Endodermal cell (in vitro differentiated cells): ENCODE data around the gene KIF26B. TPM values are rescaled to one million over a fixed set of nuclear protein-coding genes. Genes with fewer than 3 reads are reported as not detected.

Source experiments
- DNase-seq: peaks from one replicate; pipeline ENCODE4 v3.0.0-alpha.2; 2017
- H3K27ac ChIP-seq: 2 replicates; pipeline ENCODE4 v1.5.1; 2013; ENCODE audit warnings: mild to moderate bottlenecking, low read depth, low read length, moderate library complexity
- H3K27me3 ChIP-seq: 2 replicates; pipeline ENCODE4 v1.6.1; 2013; ENCODE audit warnings: mild to moderate bottlenecking, low read length, moderate library complexity; ENCODE audit not compliant: insufficient read depth, control insufficient read depth, poor library complexity, severe bottlenecking
- H3K36me3 ChIP-seq: 2 replicates; pipeline ENCODE4 v1.7.0; 2013; ENCODE audit warnings: mild to moderate bottlenecking, low read length, moderate library complexity; ENCODE audit not compliant: control insufficient read depth, insufficient read depth
- H3K4me1 ChIP-seq: one replicate; pipeline ENCODE4 v1.7.0; 2013; ENCODE audit warnings: low read length; ENCODE audit not compliant: control insufficient read depth, insufficient read depth
- H3K4me3 ChIP-seq: 2 replicates; pipeline ENCODE4 v1.5.1; 2013; ENCODE audit warnings: mild to moderate bottlenecking, low read length, moderate library complexity
- H3K9ac ChIP-seq: 2 replicates; pipeline ENCODE4 v1.6.1; 2013; ENCODE audit warnings: mild to moderate bottlenecking, low read length, moderate library complexity; ENCODE audit not compliant: poor library complexity, severe bottlenecking; ENCODE audit errors: extremely low read depth
- H3K9me3 ChIP-seq: 2 replicates; pipeline ENCODE4 v1.6.1; 2013; ENCODE audit warnings: mild to moderate bottlenecking, low read length, moderate library complexity; ENCODE audit not compliant: control insufficient read depth
- H3K27ac Mint-ChIP-seq: 2 replicates; pipeline ENCODE4 v1.8.0; 2020; ENCODE audit warnings: mixed read lengths
- H3K27me3 Mint-ChIP-seq: 2 replicates; pipeline ENCODE4 v1.8.0; 2021; ENCODE audit warnings: mild to moderate bottlenecking, mixed read lengths; ENCODE audit not compliant: insufficient read depth
- H3K36me3 Mint-ChIP-seq: 2 replicates; pipeline ENCODE4 v1.8.0; 2020; ENCODE audit warnings: low read depth, mixed read lengths
- H3K4me1 Mint-ChIP-seq: 2 replicates; pipeline ENCODE4 v1.8.0; 2020; ENCODE audit warnings: mixed read lengths
- H3K4me3 Mint-ChIP-seq: 2 replicates; pipeline ENCODE4 v1.8.0; 2020; ENCODE audit warnings: mild to moderate bottlenecking, moderate library complexity, mixed read lengths
- H3K9me3 Mint-ChIP-seq: 2 replicates; pipeline ENCODE4 v1.8.0; 2020; ENCODE audit warnings: mild to moderate bottlenecking, mixed read lengths
- CTCF ChIP-seq: fragments of 200-600 bp; sonication (generic); conservative IDR thresholded peaks from 2 replicates; pipeline ENCODE4 v1.5.0; 2021; ENCODE audit warnings: antibody characterized with exemption, mild to moderate bottlenecking
- WGBS, 2 experiments: methylation state at CpG; one replicate each; pipeline versions ENCODE4 v1.1.5 to v1.1.7; 2013; ENCODE audit warnings: missing lambda C conversion rate in 2 of 2, mixed read lengths in 1 of 2; ENCODE audit not compliant: insufficient coverage in 1 of 2, insufficient read length in 1 of 2; 5-methylcytosine and 5-hydroxymethylcytosine counted together
- total RNA-seq, 2 donors: library from RNA; stranded (reverse); fragmentation: NEBNext Ultra II Directional in 1 of 2; extraction: Animal tissue kit (Norgen Biotek cat#: 25700) in 1 of 2; gene quantifications; 2 replicates in 1 of 2; 3 replicates in 1 of 2; pipeline ENCODE4 v1.2.1, GENCODE V29; 2021

Gene KIF26B
- total RNA-seq, 2 donors from 2014 or later, result 12.3 to 21.0 TPM

- no peak for TF ChIP-seq CTCF
- H3K9ac ChIP-seq, result no peak overlapping the region
- no peaks in the 10 kb centered on the region for H3K36me3 ChIP-seq
- peaks cover 2% of the 10 kb centered on the region for H3K4me1 ChIP-seq
- no peak overlapping the region for H3K4me3 ChIP-seq
- Mint-ChIP-seq H3K4me1 (peaks cover 28% of the 10 kb centered on the region), H3K4me3 (no peak overlapping the region), H3K27ac (no peak overlapping the region), H3K27me3 (no peaks in the 10 kb centered on the region), H3K36me3 (peaks cover 15% of the 10 kb centered on the region), H3K9me3 (peaks cover 6% of the 10 kb centered on the region)
- peak; percentile 38 for DNase-seq
- no peaks in the 10 kb centered on the region for H3K27me3 ChIP-seq
- H3K9me3 ChIP-seq, result peaks cover 10% of the 10 kb centered on the region
- no peak overlapping the region for H3K27ac ChIP-seq
- 94 to 97% methylated on average over 11 to 13 of the region's 14 CpGs for WGBS, 2 experiments
These were observed 289.5 kb downstream of the KIF26B start for GRCh38 chr1:245444147-245444828.

GRCh38 chr1:245444945-245445344 is 290.2 kb downstream of the KIF26B start:
- Histone ChIP-seq H3K27ac (no peak overlapping the region), H3K36me3 (no peaks in the 10 kb centered on the region), H3K9me3 (peaks cover 10% of the 10 kb centered on the region), H3K4me1 (peaks cover 2% of the 10 kb centered on the region), H3K9ac (no peak overlapping the region), H3K4me3 (no peak overlapping the region), H3K27me3 (no peaks in the 10 kb centered on the region)
- no peak overlapping the region for H3K4me3 Mint-ChIP-seq
- 96 to 98% methylated on average over 4 to 5 of the region's 5 CpGs for WGBS, 2 experiments
- H3K27me3 Mint-ChIP-seq, result no peaks in the 10 kb centered on the region
- DNase-seq, result peak; percentile 4
- H3K9me3 Mint-ChIP-seq, result peaks cover 6% of the 10 kb centered on the region
- no peak for TF ChIP-seq CTCF
- peaks cover 13% of the 10 kb centered on the region for H3K36me3 Mint-ChIP-seq
- no peak overlapping the region for H3K27ac Mint-ChIP-seq
- H3K4me1 Mint-ChIP-seq, result peaks cover 34% of the 10 kb centered on the region

- Histone ChIP-seq H3K36me3 (no peaks in the 10 kb centered on the region), H3K9me3 (peaks cover 10% of the 10 kb centered on the region), H3K27ac (no peak overlapping the region), H3K9ac (no peak overlapping the region), H3K27me3 (no peaks in the 10 kb centered on the region), H3K4me3 (no peak overlapping the region), H3K4me1 (no peaks in the 10 kb centered on the region)
- Mint-ChIP-seq H3K27ac (no peak overlapping the region), H3K4me1 (peaks cover 26% of the 10 kb centered on the region), H3K36me3 (peaks cover 16% of the 10 kb centered on the region), H3K27me3 (no peaks in the 10 kb centered on the region), H3K9me3 (peaks cover 18% of the 10 kb centered on the region), H3K4me3 (no peak overlapping the region)
- no peak for DNase-seq
- WGBS, 2 experiments, result 88 to 95% methylated on average over 1 of the region's 1 CpG
- TF ChIP-seq CTCF, result no peak
These were observed 293.7 kb downstream of the KIF26B start for GRCh38 chr1:245448531-245448930.
